Activated T-cell treated with anti-CD3 and anti-CD28 coated beads for 1 hour (primary cell): ENCODE results near the gene MYBPC3.

Experiments used
- DNase-seq: peaks from one replicate; pipeline ENCODE4 v3.0.0-alpha.2; 2020; ENCODE audit warnings: low read depth

MYBPC3 gene

GRCh38 chr11:47384498-47384897 lies 32.0 kb upstream of the MYBPC3 start:
- DNase-seq = no peak

GRCh38 chr11:47383071-47383470 lies 30.6 kb upstream of the MYBPC3 start:
- DNase-seq = no peak

GRCh38 chr11:47380078-47380477 lies 27.6 kb upstream of the MYBPC3 start:
- DNase-seq = no peak

- DNase-seq = no peak
Observed at GRCh38 chr11:47379317-47379716, 26.8 kb upstream of the MYBPC3 start.

- no peak for DNase-seq
Observed at GRCh38 chr11:47378836-47379170, 26.3 kb upstream of the MYBPC3 start.

- no peak for DNase-seq
Observed at GRCh38 chr11:47378010-47378835, 25.7 kb upstream of the MYBPC3 start, which contains the start of gene SPI1. TSS of gene SPI1 (minus strand) at chr11:47378547. CDS start at chr11:47378353, 194 bp downstream.

- DNase-seq = no peak
Observed at GRCh38 chr11:47377571-47378009, 25.1 kb upstream of the MYBPC3 start.

- DNase-seq = no peak
Observed at GRCh38 chr11:47376525-47377371, 24.2 kb upstream of the MYBPC3 start.

- no peak for DNase-seq
Observed at GRCh38 chr11:47376107-47376524, 23.6 kb upstream of the MYBPC3 start.

GRCh38 chr11:47375546-47376085 lies 23.1 kb upstream of the MYBPC3 start:
- no peak for DNase-seq

GRCh38 chr11:47375020-47375419 lies 22.5 kb upstream of the MYBPC3 start:
- no peak for DNase-seq

- DNase-seq = no peak
Observed at GRCh38 chr11:47374720-47375019, 22.2 kb upstream of the MYBPC3 start.

GRCh38 chr11:47373876-47374719 lies 21.6 kb upstream of the MYBPC3 start:
- DNase-seq = peak; percentile 90

GRCh38 chr11:47372422-47372821 lies 19.9 kb upstream of the MYBPC3 start:
- DNase-seq = no peak

GRCh38 chr11:47369676-47370075 lies 17.2 kb upstream of the MYBPC3 start:
- no peak for DNase-seq

GRCh38 chr11:47366020-47366490 lies 13.6 kb upstream of the MYBPC3 start:
- no peak for DNase-seq

GRCh38 chr11:47361419-47361818 lies 8.9 kb upstream of the MYBPC3 start:
- no peak for DNase-seq

- DNase-seq = no peak
Observed at GRCh38 chr11:47360341-47360740, 7.8 kb upstream of the MYBPC3 start.

- no peak for DNase-seq
Observed at GRCh38 chr11:47359586-47359985, 7.1 kb upstream of the MYBPC3 start.

- DNase-seq = no peak
Observed at GRCh38 chr11:47359162-47359561, 6.7 kb upstream of the MYBPC3 start.

GRCh38 chr11:47358731-47359051 lies 6.2 kb upstream of the MYBPC3 start:
- no peak for DNase-seq
